Omental fat pad (tissue), 4 donors: ENCODE data around the gene ALS2. TPM values are rescaled to one million over a fixed set of nuclear protein-coding genes. Genes with fewer than 3 reads are reported as not detected.

Experiments used
- ATAC-seq: fragments of 150-250 bp; one replicate; pipeline ENCODE4 v1.9.1; 2016; ENCODE audit warnings: mild to moderate bottlenecking, moderate library complexity; ENCODE audit not compliant: low FRiP score
- DNase-seq: peaks from one replicate; pipeline ENCODE4 v3.0.0-alpha.2; 2019; ENCODE audit warnings: low spot score
- total RNA-seq, 4 donors: library from RNA; depleted of rRNA; stranded (reverse); fragments of >200 nt; gene quantifications; one replicate each; pipeline ENCODE4 v1.1.0, GENCODE V29; 2016
- TF ChIP-seq, protein P1 (sequence below), 3 donors: fragments of 450-650 bp; IDR thresholded peaks; one replicate each; pipeline ENCODE4 v1.5.1; 2016 to 2017; ENCODE audit warnings: antibody characterized with exemption in 3 of 3, mild to moderate bottlenecking in 3 of 3, moderate library complexity in 2 of 3

The ALS2 gene
- total RNA-seq, 4 donors from 2014 or later: 13.6 to 20.4 (median 17.9) TPM

DNA sequence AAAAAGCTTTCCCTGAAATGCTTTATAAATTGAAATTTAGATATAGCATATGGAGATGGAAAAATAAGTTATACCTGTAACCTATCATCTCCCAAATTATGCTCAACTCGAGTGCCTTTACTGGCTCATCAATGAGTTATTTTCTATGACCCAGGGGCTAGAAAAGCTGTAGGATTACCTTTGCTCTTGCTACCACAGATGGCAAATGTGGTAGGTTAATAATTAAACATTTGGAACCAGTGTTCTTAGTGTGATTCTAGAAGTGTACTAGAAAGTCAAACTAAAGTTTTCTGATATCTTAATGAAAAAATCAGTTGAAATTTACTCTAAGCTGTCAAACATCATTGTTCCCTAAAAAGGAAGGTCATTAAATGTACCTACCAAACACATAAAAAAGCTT is 22.5 kb downstream of the ALS2 start:
- DNase-seq (no peak), ATAC-seq (no peak)
- TF ChIP-seq, protein P1, sequence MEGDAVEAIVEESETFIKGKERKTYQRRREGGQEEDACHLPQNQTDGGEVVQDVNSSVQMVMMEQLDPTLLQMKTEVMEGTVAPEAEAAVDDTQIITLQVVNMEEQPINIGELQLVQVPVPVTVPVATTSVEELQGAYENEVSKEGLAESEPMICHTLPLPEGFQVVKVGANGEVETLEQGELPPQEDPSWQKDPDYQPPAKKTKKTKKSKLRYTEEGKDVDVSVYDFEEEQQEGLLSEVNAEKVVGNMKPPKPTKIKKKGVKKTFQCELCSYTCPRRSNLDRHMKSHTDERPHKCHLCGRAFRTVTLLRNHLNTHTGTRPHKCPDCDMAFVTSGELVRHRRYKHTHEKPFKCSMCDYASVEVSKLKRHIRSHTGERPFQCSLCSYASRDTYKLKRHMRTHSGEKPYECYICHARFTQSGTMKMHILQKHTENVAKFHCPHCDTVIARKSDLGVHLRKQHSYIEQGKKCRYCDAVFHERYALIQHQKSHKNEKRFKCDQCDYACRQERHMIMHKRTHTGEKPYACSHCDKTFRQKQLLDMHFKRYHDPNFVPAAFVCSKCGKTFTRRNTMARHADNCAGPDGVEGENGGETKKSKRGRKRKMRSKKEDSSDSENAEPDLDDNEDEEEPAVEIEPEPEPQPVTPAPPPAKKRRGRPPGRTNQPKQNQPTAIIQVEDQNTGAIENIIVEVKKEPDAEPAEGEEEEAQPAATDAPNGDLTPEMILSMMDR (IDR thresholded peaks at IDR 0.05): no peak

DNA sequence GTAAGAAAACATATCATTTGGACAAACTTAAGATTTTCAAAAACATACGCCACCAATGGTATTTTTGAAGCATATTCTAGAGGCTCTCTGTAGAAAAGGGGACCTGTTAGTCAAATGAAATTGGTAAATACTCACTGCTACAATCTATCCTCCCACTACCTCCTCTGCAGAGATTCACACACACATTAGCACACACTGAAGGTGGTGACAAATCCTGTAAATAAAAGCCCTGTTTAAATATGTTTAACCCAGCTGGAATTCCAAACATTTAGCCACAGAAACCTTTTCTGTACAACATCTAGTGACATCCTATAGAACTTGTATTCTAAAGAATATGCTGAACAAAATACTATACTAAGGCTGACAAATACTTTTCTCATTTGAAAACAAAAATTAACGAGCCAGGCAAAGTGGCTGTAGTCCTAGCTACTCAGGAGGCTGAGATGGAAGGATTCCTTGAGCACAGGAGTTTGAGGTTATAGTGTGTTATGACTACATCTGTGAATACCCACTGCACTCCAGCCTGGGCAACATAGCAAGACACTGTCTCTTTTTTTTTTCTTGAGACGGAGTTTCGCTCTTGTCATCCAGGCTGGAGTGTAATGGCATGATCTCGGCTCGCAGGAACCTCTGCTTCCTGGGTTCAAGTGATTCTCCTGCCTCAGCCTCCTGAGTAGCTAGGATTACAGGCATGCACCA is 25.9 kb downstream of the ALS2 start:
- DNase-seq (no peak), ATAC-seq (no peak)
- TF ChIP-seq, protein P1 (IDR thresholded peaks at IDR 0.05): no peak

DNA sequence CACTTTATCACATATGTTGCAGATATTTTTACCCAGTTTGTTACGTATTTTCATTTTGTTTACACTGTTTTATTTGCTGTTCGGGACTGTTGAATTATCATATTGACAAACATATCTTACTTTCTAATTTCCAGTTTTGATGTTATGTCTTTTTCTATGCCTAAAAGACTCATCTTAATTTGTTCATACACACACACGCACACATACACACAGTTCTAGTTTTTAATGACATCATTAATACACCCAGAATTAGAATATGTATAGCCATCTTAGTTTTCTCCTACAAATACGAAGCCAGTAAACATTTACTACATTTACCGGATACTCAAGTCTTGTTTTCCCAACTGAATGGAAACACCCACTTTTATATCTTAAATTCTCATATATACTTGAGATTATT is 29.2 kb downstream of the ALS2 start:
- no peak for DNase-seq
- TF ChIP-seq, protein P1 (IDR thresholded peaks at IDR 0.05): no peak
- ATAC-seq: no peak

DNA sequence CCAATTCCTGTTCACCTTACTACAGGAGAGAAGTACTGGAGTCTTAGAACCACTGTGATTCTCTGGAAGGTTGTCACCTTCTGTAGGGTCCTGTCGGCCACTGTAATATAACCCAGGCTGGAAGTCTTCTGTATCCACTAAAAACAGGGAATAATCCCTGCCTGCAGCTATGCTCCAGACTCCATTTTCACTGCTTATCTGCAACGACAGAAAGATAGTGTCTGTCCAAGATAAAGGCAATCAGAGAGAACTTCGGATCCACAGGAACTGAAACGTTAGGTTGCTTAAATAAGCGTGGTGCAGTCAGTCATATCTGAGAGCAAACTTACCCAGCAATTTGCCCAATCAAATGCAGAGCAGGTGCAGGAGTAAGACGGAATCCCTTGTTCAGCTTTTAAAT is 34.2 kb downstream of the ALS2 start:
- ATAC-seq: no peak
- TF ChIP-seq, protein P1 (IDR thresholded peaks at IDR 0.05): no peak

DNA sequence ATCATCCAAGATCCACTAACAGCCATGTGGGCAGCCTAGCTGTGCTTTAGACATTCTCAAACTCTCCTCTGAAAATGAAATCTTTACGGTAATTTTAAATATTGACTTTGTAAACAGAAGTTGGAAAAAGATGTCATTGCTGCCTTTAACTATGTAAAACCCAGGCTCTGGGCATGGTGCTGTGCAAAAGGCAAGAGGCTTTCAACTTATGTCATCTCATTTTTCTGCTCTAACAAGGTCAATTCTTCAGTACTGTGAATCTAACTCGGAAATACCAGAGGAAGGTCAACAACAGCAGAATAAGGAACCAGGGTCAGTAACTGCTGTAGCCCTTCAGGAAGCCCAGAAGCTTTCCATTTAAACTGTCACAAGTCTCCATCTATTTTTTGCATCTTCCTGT is 45.2 kb downstream of the ALS2 start:
- DNase-seq (no peak), ATAC-seq (no peak)
- TF ChIP-seq, protein P1 (IDR thresholded peaks at IDR 0.05): no peak

More for the DNA sequence above, 34.2 kb downstream of the ALS2 start:
- DNase-seq: no peak

DNA sequence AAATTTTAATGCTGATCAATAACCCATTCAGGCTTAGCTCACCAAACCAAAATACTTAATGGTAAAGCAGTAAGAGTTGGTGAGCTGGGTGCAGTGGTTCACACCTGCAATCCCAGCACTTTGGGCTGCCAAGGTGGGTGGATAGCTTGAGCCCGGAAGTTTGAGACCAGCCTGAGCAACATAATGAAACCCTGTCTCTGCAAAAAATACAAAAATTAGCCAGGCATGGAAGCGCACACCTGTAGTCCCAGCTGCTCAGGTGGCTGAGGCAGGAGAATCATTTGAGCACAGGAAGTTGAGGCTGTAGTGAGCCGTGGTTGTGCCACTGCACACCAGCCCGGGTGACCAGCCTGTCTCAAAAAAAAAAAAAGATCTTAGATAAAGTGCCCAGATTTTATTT is 46.6 kb downstream of the ALS2 start:
- ATAC-seq (no peak), DNase-seq (no peak)
- TF ChIP-seq, protein P1 (IDR thresholded peaks at IDR 0.05): no peak

DNA sequence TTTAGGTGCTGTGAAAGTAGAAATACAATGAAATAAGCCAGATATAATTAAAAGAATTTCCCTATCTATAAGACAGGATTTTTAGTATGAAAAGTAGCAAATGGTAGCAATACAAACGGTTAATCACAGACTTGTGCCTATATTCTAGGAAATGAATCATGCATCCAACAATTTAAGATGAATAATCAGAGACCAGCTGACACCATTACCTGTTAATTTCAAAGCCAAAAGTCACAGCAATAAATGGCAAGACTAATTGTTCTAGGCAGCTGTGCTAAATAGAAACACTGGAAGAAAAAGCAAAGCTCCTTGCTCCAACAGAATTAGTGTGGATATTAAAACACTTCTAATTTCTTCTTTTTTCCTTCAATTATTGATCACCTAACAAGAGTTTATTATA is 47.2 kb downstream of the ALS2 start:
- ATAC-seq: no peak
- DNase-seq: no peak
- TF ChIP-seq, protein P1 (IDR thresholded peaks at IDR 0.05): no peak
